HEK293 (cell line): ENCODE measurements around the gene NRIP1.

Experiments
- CTCF ChIP-seq: fragments of 450-650 bp; formaldehyde crosslinking; IDR thresholded peaks from 2 replicates; pipeline ENCODE4 v1.5.1; 2016; ENCODE audit warnings: missing biosample characterization, missing genetic modification characterization
- MYNN ChIP-seq: fragments of 450-650 bp; formaldehyde crosslinking; IDR thresholded peaks from 2 replicates; pipeline ENCODE4 v1.5.1; 2016; ENCODE audit warnings: missing biosample characterization, missing genetic modification characterization, borderline replicate concordance
- SCRT1 ChIP-seq: fragments of 450-650 bp; formaldehyde crosslinking; IDR thresholded peaks from 2 replicates; pipeline ENCODE4 v1.5.1; 2016; ENCODE audit warnings: missing biosample characterization, missing genetic modification characterization, borderline replicate concordance
- SETDB1 ChIP-seq: IDR thresholded peaks from one replicate; pipeline ENCODE4 v1.6.1; 2017; ENCODE audit warnings: mild to moderate bottlenecking, low read length, moderate library complexity, mixed read lengths; ENCODE audit not compliant: insufficient read length
- ZFP37 ChIP-seq: fragments of 450-650 bp; formaldehyde crosslinking; IDR thresholded peaks from 2 replicates; pipeline ENCODE4 v1.5.1; 2016; ENCODE audit warnings: missing biosample characterization, missing genetic modification characterization
- ZNF133 ChIP-seq: fragments of 450-650 bp; formaldehyde crosslinking; IDR thresholded peaks from 2 replicates; pipeline ENCODE4 v1.5.1; 2016; ENCODE audit warnings: missing biosample characterization, missing genetic modification characterization
- ZNF280C ChIP-seq: fragments of 450-650 bp; formaldehyde crosslinking; IDR thresholded peaks from 2 replicates; pipeline ENCODE4 v1.5.1; 2016; ENCODE audit warnings: missing biosample characterization, missing genetic modification characterization
- ZNF513 ChIP-seq: fragments of 450-650 bp; IDR thresholded peaks from 2 replicates; pipeline ENCODE4 v1.5.1; 2018; ENCODE audit warnings: missing biosample characterization, missing genetic modification characterization
- ZNF521 ChIP-seq: fragments of 450-650 bp; formaldehyde crosslinking; IDR thresholded peaks from 2 replicates; pipeline ENCODE4 v1.5.1; 2017; ENCODE audit warnings: missing biosample characterization, mild to moderate bottlenecking, missing genetic modification characterization

GRCh38 chr21:15059397-15059796 lies 5.4 kb downstream of the NRIP1 start:
- TF ChIP-seq ZNF513 (tag by site-specific recombination) (no peak), SETDB1 (no peak), CTCF (tag by site-specific recombination) (no peak), ZNF280C (no peak), ZNF521 (tag by site-specific recombination) (no peak), ZFP37 (tag by site-specific recombination) (no peak), SCRT1 (tag by site-specific recombination) (no peak), ZNF133 (tag by site-specific recombination) (no peak), MYNN (tag by site-specific recombination) (no peak)
